A673 (cell line): Measurements from ENCODE around the gene PAQR9.

Experiments
- EZH2 ChIP-seq: fragments of 200-600 bp; sonication (generic); IDR thresholded peaks from 2 replicates; pipeline ENCODE4 v1.6.1; 2017; ENCODE audit warnings: borderline replicate concordance, low read depth, mild to moderate bottlenecking, mixed read lengths, antibody characterized with exemption, low read length; ENCODE audit not compliant: poor library complexity, severe bottlenecking
- TF ChIP-seq, protein P1 (sequence below): fragments of 300-800, 200-600 bp; sonication (generic); conservative IDR thresholded peaks from 2 replicates; pipeline ENCODE4 v1.5.1; 2017; ENCODE audit warnings: low read depth, mild to moderate bottlenecking, antibody characterized with exemption, low read length, moderate library complexity, mixed read lengths

DNA sequence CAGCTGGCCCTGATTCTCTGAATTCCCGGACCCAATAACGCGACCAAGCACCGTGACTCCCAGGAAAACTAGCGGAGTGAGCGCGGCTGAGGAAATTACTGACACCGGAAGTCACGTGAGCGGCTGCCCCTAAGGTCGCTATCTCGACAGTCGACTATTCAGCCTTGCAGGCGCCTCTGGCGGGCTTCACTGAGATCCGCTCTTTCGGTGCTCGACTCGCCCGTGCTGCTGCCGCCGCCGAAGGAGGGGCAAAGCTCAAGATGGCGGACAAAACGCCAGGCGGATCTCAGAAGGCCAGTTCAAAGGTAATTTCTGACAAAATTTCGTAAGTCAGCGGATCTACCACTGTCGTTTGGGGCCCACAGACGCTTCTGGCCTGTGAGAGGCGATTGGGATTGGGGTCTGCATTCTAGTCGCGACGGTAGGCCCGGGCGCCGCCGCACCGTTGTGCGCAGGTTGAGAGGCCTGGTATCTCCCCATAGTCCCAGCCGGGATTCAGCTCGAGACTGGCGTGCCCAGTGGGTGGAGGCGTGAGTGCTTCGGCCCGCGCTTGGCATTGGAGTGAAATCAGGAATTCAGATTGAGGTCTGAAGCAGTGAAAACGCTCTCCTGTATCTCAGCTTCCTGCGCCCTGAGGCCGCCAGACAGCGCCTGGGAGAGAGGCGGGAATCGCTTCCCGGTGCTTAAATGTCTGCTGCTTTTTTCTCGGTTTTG, 38.1 kb upstream of the PAQR9 start, which contains the start of gene U2SURP:
- TF ChIP-seq, protein P1, sequence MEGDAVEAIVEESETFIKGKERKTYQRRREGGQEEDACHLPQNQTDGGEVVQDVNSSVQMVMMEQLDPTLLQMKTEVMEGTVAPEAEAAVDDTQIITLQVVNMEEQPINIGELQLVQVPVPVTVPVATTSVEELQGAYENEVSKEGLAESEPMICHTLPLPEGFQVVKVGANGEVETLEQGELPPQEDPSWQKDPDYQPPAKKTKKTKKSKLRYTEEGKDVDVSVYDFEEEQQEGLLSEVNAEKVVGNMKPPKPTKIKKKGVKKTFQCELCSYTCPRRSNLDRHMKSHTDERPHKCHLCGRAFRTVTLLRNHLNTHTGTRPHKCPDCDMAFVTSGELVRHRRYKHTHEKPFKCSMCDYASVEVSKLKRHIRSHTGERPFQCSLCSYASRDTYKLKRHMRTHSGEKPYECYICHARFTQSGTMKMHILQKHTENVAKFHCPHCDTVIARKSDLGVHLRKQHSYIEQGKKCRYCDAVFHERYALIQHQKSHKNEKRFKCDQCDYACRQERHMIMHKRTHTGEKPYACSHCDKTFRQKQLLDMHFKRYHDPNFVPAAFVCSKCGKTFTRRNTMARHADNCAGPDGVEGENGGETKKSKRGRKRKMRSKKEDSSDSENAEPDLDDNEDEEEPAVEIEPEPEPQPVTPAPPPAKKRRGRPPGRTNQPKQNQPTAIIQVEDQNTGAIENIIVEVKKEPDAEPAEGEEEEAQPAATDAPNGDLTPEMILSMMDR, result no peak
- TF ChIP-seq EZH2, result no peak
